GM18499 (cell line): ENCODE data around the gene PUS7L.
A peak's percentile ranks its signal among the peaks of the same experiment; 100 is the strongest.

Source experiments
- ATAC-seq: cut with Tn5 transposase; IDR thresholded peaks from one replicate; pipeline ENCODE4 v1.9.1; 2021; ENCODE audit warnings: moderate number of reproducible peaks; ENCODE audit not compliant: insufficient read depth, unreplicated experiment

PUS7L gene, protein sequence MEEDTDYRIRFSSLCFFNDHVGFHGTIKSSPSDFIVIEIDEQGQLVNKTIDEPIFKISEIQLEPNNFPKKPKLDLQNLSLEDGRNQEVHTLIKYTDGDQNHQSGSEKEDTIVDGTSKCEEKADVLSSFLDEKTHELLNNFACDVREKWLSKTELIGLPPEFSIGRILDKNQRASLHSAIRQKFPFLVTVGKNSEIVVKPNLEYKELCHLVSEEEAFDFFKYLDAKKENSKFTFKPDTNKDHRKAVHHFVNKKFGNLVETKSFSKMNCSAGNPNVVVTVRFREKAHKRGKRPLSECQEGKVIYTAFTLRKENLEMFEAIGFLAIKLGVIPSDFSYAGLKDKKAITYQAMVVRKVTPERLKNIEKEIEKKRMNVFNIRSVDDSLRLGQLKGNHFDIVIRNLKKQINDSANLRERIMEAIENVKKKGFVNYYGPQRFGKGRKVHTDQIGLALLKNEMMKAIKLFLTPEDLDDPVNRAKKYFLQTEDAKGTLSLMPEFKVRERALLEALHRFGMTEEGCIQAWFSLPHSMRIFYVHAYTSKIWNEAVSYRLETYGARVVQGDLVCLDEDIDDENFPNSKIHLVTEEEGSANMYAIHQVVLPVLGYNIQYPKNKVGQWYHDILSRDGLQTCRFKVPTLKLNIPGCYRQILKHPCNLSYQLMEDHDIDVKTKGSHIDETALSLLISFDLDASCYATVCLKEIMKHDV

DNA sequence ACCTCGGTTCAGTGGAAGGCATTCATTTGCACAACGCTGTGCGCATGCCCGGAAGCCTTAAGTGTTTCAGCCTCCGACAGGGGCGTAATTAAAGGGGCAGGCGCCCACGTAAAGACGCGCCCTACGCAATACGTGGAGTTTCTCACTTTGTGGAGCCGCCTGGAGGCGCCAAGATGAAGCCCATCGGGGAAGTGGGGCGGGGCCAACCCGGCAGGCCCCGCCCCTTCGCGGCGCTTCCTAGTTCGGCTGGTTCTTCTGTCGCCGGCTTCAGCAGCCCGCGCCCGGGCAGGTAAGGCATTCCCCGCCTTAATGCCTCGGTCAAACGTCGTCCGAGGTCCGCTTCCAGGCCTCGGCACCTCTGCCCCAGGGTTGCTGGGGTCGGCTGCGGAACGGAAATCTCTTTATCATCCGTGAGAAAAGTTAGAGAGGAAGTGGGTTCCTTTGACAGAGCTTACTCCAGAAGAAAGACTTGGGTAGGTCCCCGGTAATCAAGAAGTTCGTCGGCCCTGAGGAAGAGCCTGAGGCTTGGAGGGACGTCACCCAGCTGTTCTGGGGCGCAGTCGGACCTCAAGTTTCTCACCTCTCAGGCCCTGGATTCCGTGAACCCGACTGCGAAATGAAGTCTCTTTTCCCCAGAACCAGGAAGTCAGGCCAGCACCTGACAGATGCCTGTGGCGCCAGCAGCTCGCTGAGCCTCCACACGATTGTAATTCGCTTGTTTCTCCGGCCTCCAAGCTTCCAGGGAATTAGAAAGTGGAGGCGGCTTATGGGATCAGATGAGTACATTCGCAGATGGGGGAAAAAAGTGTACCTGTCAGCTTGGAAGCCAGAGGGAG lies at the start of gene PUS7L, which contains the start of gene IRAK4:
Gene PUS7L, minus strand, starts transcription at position 63 of the 836 bp plus-strand sequence. CDS start 3,545 bp downstream, outside the sequence.
Gene IRAK4, plus strand, starts transcription at position 224 of the 836 bp plus-strand sequence. CDS start 9,161 bp downstream, outside the sequence.
- peak; percentile 96 for ATAC-seq

DNA sequence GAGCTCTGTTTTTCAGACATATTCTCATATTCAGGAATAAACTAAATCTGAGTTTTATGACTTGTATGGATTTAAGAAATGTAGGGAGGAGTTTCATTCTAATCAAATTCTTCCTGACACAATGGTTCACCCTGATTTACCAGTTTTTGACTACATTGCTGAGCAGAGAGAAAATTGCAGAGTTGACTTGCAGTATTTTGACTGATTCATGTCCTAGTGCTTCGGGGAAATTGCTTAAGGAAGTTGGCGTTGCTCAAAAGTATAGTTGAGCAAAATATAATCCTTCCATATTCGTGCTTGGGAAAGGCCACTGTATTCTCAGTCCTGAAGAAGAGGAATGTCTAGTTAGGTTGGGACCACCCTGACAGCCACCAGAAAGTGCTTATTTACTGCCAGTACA lies 48.8 kb upstream of the PUS7L start:
- no peak for ATAC-seq

DNA sequence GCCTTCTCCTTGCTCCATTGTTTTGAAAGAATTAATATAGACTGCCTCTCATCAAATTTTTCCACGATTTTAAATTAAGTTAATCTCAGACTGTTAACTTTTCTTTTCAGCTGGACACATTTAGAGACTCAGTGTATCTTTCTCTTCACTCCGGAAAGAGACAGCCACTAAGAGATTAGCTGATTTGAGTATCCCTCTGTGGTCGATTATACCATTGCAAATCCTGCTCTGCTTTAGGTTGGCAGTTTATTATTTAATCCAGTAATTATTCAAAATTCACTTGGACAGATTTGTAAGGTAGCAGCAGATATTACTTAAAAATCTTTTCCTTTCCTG lies 48.1 kb upstream of the PUS7L start:
- ATAC-seq = peak; percentile 4

DNA sequence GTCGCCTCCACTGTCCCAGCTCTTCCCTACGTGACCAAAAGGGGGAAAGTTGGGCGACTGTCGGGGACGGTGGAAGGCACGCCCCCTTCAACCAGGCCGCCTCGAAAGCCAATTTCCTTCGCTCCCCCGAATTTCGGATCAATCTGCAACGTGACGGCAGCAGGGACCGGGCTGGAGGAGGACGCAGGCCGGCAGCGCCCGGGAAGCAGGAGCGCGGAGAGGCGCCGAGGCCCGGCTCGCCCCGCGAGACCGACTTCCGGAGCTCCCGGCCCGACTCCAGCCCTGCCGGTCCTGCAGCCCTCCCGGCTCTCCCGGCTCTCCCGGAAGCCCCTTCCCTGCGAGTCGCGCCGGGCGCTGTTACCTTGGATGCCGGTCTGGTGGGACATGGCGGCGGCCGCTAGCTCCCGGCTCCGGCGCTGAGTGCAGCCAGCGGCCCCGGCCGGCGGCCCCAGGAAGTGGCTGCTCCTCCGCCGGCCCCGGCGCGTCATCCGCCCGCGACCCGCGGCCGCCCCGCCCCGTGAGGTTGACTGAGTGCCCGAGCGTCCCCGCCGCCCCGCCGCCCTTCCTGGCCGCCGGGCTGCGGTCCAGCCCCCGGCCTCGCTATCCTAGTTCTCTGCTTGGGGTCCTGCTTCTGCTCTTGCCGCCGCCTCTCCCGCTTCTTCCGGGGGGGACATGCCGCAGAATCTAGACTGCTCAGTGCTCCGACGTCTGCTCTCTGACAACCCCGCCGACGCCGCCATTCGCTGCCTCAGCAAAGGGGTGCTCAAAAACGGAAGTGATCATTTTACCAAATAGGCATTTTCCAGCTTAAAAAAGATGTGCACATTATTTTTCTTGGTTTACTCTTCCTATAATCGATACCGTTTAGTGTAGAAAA lies 47.5 kb upstream of the PUS7L start, which contains the start of gene TWF1:
Gene TWF1, minus strand, starts transcription at position 458 of the 877 bp plus-strand sequence. Its CDS starts 72 bp downstream, at position 386.
- peak; percentile 54 for ATAC-seq

DNA sequence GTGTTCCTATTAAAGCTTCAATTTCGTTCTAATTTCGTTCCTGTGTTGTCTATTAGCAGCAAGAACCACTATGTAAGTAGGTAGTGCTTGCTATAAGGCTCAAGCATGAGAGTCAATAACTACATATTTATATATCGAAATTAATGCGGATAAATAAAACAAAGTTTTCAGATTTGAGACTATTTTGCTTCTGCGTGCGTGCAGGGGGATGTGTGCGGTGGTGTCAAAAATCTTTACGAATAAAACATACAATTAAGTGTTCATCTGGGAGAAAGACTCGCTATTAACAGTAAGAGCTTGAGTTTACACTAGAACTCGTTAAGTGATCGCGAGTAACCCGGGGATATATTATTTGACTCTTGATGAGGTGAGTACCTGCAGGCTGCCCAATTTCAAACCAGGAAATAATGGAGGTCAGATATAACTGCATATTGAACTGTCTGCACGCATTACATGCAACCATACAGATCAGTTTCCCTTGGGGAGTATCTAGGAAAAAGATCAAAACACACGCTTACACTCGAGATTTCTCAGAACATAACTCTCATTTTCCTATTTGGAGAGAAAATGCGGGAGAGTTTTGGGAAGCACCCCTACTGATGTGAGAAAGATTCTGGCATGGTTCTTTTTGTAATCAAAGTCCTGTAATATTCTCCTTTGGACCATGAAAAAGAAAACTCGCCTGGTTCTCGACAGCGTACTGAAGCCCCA lies 46.7 kb upstream of the PUS7L start:
- ATAC-seq = no peak

DNA sequence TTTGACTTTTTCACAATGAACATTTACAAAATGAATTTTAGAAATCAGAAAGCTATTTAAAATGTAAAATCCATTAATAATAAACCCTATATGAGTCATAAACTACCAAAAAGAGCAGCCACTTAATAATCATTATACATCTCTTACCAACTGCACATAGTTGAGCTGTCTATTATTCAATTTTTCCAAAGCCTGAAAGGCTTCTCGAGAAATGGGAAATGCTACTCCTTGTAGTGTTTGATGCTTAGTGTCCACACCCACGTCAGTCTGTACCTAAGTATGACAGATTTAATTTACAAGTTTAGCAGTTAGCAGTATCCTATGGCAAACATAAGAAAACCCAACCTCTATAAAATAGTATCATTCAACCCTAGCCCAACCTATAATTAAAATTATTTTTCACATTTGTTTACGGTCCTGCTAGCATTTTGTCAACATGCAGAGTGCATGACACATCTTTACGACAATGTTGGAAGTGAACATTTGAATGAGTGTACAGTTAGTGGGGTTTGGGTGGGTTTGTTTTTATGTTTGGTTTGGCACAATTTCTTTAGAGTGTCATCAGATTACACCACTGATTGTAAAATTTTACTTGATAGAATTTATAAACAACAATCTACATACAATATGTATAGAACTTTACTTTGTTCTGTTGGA lies 39.1 kb upstream of the PUS7L start:
- no peak for ATAC-seq

DNA sequence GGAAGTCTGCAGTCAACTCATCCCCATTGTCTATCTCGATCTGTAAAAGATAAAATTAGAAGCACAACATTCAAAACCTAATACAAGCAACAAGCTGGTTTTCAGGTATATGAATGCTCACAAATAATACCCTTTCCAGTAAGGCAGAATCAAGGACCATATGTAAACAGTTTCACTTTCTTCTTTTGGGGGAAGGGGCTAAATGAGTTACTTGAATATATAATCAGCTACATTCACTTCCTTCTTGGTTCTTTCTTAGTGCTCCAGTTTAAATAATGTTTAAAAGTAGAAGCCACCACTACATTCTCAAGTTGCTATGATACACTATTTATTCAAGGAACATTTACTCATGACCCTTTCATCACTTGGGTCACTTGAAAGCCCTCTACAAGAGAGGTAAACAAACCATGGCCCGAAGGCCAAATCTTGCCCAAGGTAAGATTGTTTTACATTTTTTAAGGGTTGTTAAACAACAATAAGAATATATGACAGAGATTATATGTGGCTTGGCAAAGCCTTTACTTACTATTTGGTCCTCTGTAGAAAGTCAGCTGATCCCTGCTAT lies 37.2 kb upstream of the PUS7L start:
- no peak for ATAC-seq

DNA sequence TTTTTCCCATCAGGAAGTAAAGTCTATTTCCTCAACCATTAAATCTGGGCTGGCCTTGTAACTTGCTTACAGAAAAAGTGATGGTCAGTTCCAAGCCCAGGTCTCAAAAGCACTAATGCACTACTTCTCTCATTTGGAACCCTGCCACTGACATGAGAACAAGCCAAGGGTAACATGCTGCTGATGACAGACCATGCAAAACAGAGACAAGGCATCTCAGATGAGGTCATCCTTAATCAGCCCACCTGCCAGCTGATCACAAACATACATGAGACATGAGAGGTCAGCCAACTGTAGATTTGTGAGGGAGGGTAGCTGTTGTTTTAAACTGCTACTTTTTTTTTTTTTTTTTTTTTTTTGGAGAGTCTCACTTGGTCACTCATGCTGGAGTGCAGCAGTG lies 31.4 kb upstream of the PUS7L start:
- no peak for ATAC-seq

DNA sequence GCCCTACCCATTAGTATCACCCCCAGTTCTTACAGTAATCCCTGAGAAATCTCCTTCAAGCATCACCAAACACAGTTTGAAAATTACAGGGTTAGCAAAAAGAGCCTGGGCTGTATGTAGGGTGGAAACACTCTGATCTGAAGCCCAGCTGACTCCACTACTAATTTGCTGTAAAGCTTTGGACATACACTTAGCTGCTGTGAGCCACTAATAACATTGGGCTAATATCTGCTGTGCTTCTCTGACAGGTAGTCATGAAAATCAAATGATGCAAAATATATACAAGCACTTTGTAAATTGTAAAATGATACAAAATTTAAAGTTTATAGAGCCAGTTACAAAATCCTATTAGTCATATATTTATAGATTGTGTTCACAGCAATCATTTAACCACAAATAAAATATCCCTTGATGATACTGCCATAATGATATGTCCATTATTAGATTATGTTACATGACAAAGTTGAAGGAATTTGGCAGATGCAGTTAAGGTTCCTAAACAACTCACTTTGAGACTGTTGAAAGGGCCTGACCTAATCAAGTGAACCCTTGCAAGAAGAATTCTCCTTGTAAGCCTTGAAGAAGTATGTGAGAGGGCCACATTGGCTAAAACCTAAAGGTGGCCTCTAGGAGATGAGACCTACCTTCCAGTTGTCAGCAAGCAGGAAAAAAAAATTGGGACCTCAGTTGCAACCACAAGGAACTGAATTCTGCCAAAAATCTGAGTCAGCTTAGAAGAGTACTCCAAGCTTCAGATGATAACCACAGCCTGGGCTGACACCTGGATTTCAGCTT lies 28.5 kb upstream of the PUS7L start:
- ATAC-seq = no peak

DNA sequence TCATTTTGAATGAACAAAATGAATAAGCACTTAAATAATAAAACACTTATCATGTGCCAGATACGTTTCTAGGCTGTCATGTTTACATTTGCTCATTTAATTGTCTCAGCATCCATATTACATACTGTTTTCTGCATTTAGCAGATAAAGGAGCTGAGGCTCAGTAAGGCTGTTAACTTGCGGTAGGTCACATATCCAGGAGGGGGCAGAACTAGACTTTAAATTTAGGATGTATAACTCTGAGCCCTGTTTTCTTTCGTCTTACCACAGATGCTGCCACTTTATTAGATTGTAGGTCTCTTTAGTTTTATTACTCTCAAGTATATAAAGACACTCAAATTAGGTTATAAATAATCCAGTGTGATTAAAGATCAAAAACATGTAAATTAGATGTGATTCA lies 17.9 kb upstream of the PUS7L start:
- ATAC-seq = no peak

DNA sequence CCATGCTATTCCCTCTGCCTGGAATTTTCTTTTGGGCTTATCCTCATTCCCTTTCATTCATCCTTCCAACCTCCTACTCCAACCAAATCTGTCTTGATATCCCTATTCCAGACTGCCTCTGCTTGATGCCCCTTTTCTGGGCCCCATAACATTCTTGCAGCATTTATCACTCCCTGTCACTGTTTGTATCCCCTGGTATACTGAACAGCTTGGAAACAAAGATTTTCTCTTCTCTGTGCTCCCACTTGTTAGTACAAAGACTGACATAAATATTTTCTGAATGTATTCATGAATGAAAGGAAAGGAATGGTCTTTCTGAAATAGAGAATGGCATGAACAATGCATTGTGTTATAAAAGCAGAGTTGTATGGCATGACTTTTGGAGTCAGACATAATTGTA lies 7.7 kb upstream of the PUS7L start:
- no peak for ATAC-seq

DNA sequence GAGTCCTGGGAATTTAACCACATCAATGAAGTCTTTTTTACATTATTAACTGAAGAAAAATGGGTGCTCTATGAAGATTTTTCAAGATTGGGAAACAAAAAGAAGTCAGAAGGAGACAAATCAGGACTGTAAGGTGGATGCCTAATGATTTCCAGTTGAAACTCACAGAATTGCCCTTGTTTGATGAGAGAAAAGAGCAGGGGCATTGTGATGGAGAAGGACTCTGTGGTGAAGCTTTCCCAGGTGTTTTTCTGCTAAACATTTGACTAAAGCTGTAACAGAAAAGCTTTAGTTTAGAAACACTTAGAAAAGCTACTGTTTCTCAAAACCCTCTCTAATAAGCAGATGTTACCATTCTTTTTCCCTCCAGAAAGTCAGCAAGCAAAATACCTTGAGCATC lies 5.9 kb upstream of the PUS7L start:
- ATAC-seq = no peak

DNA sequence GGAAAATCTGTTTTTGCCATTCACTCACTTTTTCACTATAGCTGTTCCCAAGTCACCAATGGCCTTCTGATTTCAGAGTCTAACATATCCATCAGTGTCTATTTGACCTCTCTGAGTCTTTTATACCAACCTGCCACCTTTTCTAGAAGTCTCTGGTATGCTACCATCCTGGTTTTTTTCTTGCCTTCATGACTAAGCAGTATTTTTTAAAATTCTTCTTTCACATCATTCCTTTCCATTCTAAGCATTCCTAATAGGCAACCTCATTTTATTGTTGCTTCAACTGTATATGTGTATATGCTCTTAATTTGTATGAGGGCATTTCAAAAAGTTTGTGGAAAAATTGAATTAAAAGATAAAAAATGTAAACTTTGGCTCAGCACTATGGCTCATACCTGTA lies 5.2 kb upstream of the PUS7L start:
- no peak for ATAC-seq

DNA sequence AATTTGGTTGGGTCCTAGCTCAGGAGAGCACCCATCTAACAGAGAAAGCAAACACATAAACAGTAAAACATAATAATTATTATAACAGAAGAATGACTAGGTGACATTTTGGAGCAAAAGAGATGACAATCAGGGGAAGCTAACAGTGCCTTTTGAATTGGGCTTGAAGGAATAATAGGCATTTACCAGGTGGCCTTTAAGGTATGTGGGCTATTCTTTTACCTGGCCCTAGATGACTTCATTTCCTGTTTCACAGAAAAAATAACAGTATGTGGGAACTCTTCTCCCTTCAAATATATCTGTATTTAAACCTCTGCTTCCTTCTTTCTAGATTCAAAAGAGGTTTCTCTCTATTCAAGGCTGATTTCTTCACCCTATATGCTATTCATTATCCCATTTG lies 4.0 kb upstream of the PUS7L start:
- no peak for ATAC-seq

DNA sequence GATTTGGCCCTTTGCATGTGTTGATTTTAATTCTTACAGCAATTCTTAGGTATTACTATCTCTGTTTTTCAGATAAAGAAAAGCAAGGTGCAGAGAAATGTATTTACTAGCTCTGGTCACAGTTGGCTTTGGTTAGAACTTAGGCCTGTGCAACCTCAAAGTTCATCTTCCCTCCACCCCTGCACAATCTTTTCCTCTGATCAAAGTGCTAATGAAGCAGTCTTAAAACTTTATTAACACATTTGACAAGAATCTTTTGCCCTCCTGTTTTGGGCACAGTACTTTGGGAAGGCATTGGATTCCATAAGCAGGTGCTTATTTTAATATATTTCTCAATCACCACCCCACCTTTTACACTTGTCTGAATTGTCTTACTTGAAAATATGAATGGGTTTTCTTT lies 2.9 kb upstream of the PUS7L start:
- no peak for ATAC-seq

DNA sequence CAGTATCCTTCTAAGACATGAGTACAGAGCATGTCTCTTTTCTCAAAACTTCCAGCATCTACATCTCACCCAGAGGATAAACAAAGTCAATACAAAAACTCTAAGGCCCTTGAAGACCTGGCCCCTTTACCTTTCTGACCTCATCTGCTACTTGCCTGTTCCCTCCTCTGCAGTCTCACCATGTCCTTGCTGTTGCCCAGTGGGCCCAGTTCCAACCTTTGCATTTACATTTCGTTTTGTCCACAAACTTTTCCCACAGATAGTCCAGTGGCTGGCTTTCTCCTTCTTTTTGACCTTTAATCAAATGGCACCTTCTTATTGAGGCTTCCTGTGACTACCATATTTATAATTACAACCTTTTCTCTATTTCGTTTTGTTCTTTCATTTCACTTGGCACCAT lies 1.8 kb upstream of the PUS7L start:
- no peak for ATAC-seq

DNA sequence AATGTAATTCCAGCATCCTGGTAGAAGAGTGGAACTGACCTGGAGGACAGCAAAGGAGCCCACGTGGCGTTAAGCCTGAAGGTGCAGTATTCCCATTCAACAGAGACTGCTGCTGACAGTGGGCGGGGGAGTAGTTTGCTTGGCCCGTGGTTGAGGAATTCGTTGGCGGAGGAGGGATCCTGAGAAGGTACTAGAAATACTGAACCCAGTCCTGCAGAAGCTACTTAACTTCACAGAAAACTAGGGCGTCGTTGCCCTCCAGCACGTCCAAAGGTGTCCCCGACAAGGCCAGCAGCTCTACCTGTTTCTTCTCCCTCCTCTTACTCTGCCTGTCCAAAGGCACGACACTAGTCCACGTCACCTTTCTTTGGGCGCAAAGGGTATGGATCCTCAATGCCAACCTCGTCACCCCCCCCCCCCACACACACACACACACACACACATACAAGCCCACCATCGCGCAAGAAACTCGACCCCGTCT lies 303 bp downstream of the PUS7L start:
- no peak for ATAC-seq
